ENCODE results near the gene NMT1.

Gene NMT1

DNA sequence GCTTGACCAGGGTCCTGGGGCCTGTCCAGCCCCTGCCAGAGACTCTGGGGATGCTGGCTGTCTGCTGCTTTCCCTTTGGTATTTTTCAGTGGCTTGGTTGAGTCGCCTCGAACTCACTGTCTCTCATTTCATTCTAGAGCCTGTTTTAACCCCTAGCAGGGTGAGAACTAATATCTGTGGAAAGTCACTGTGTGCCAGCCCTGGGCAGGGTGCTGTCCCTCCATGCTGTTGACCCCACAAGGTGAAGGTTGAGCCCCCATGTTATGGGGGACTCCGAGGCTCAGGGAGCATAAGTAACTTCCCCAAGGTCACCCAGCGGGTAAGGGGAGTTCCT lies 42.6 kb upstream of the NMT1 start:
- Histone ChIP-seq H3K36me3 (no peaks in the 10 kb centered on the region), H3K27ac (peak overlapping the region; percentile 91), H3K27me3 (ENCODE audit: insufficient read depth, low read depth, severe bottlenecking) (no peaks in the 10 kb centered on the region), H3K4me3 (ENCODE audit: low read depth, low read length) (peak overlapping the region; percentile 65), H3K9me3 (ENCODE audit: severe bottlenecking) (no peaks in the 10 kb centered on the region)
- DNase-seq: no peak
- TF ChIP-seq CTCF (IDR thresholded peaks at IDR 0.05; ENCODE audit: low read depth, low read length): no peak

- H3K27me3 ChIP-seq (ENCODE audit: insufficient read depth, low read depth, severe bottlenecking): no peaks in the 10 kb centered on the region
- peak; percentile 56 for TF ChIP-seq CTCF (IDR thresholded peaks at IDR 0.05; ENCODE audit: low read depth, low read length)
- H3K4me3 ChIP-seq (ENCODE audit: low read depth, low read length): peak overlapping the region; percentile 65
- peak; percentile 92 for DNase-seq
- no peaks in the 10 kb centered on the region for H3K9me3 ChIP-seq (ENCODE audit: severe bottlenecking)
- H3K27ac ChIP-seq: peak overlapping the region; percentile 91
- H3K36me3 ChIP-seq: peaks cover 5% of the 10 kb centered on the region
Observed at GRCh38 chr17:45018848-45019711, 42.0 kb upstream of the NMT1 start.

DNA sequence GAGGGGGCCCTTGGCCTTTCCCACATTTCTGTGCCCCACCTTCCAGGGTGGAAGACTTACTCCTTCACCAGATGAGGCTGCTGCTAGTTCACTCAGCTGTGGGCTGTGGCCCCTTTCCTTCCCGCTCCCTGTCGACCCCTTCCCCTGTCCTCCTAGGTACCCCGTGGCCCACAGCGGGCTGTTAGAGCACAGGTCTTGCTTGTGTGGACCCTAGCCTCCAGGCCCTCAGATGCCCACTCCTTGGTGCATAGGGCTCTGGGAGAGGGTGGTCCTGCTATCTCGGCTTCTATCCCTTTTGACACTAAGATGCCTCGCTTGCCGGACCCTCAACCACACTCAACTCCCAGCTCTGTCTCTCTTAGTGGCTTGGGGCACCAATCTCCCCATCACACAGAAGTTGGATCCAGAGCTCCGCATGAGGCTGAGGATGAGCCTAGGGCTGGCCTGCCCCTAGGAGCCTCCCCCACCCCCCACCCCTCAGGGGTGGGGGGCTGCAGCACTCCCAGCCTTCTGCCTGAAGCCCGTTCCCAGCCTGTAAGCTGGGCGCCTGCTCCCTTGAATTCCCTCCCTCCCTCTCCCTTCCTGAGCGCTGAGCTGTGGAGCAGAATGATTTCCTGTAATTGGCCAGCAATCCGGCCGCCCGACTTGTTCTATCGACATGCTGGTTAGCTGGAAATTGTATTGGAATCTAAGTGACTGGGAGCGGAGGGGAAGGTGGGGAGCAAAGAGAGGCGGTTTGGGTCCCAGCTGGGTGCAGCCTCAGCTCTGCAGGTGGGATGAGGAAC lies 40.6 kb upstream of the NMT1 start:
- Histone ChIP-seq H3K27me3 (ENCODE audit: insufficient read depth, low read depth, severe bottlenecking) (no peaks in the 10 kb centered on the region), H3K9me3 (ENCODE audit: severe bottlenecking) (no peaks in the 10 kb centered on the region), H3K4me3 (ENCODE audit: low read depth, low read length) (no peak overlapping the region), H3K36me3 (peaks cover 9% of the 10 kb centered on the region), H3K27ac (peak overlapping the region; percentile 79)
- DNase-seq: peak; percentile 76
- no peak for TF ChIP-seq CTCF (IDR thresholded peaks at IDR 0.05; ENCODE audit: low read depth, low read length)

GRCh38 chr17:45021607-45022287 lies 39.4 kb upstream of the NMT1 start:
- Histone ChIP-seq H3K36me3 (peaks cover 13% of the 10 kb centered on the region), H3K4me3 (ENCODE audit: low read depth, low read length) (peak overlapping the region; percentile 39), H3K27ac (peak overlapping the region; percentile 79), H3K9me3 (ENCODE audit: severe bottlenecking) (no peaks in the 10 kb centered on the region), H3K27me3 (ENCODE audit: insufficient read depth, low read depth, severe bottlenecking) (no peaks in the 10 kb centered on the region)
- peak; percentile 87 for TF ChIP-seq CTCF (IDR thresholded peaks at IDR 0.05; ENCODE audit: low read depth, low read length)
- peak; percentile 86 for DNase-seq

GRCh38 chr17:45022288-45022648 lies 38.8 kb upstream of the NMT1 start:
- no peaks in the 10 kb centered on the region for H3K9me3 ChIP-seq (ENCODE audit: severe bottlenecking)
- H3K4me3 ChIP-seq (ENCODE audit: low read depth, low read length): peak overlapping the region; percentile 14
- no peak for TF ChIP-seq CTCF (IDR thresholded peaks at IDR 0.05; ENCODE audit: low read depth, low read length)
- H3K27me3 ChIP-seq (ENCODE audit: insufficient read depth, low read depth, severe bottlenecking): no peaks in the 10 kb centered on the region
- peaks cover 19% of the 10 kb centered on the region for H3K36me3 ChIP-seq
- peak overlapping the region; percentile 79 for H3K27ac ChIP-seq
- DNase-seq: no peak

Measured in WERI-Rb-1 (cell line).